ENCODE results near the gene ZSWIM5.
A peak's percentile ranks its signal among the peaks of the same experiment; 100 is the strongest.

ZSWIM5 gene

DNA sequence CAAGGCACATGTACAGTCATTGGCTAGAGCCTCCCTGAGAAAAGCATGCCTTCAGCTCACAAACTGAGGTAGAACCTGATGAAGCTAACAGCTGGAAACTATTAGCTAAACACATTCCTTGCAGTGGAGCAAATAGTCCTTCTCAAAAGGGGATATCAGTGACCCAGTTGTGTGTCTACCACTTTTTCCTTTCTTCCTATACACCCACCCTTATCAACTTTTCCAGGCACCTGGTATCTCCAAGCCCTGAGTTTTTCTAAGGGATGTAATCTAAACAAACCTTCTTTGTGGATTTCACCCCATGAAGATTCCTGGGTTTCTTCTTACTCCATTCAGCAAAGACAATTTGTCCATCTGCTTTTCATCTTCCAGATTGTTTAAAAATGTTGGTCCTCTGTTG lies 10.5 kb upstream of the ZSWIM5 start:
- no peak overlapping the region for H3K27ac Mint-ChIP-seq

DNA sequence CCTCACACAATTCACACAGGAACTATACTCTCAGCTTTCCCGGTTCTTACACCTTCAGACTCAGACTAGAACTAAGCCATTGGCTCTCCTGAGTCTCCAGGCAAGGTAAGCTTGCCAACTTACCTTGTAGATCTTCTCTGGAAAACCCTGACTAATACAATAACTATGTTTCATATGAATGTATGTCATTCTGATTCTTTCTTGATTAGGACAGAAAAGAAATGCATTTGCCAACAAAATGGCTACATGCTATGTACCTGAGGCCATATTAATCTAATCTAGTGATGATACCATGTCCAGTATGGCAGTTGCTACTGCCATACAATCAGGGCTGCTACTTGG lies 9.8 kb upstream of the ZSWIM5 start:
- Mint-ChIP-seq H3K27me3 (ENCODE audit: low read depth) (peaks cover 5% of the 10 kb centered on the region), H3K9me3 (no peaks in the 10 kb centered on the region), H3K4me3 (no peak overlapping the region), H3K27ac (no peak overlapping the region), H3K4me1 (ENCODE audit: low read depth) (no peaks in the 10 kb centered on the region), H3K36me3 (ENCODE audit: low read depth) (no peaks in the 10 kb centered on the region)
- DNase-seq (ENCODE audit: low spot score): no peak

More for the DNA sequence above, 10.5 kb upstream of the ZSWIM5 start:
- H3K4me3 Mint-ChIP-seq: no peak overlapping the region
- no peaks in the 10 kb centered on the region for H3K36me3 Mint-ChIP-seq (ENCODE audit: low read depth)
- H3K4me1 Mint-ChIP-seq (ENCODE audit: low read depth): no peaks in the 10 kb centered on the region
- no peak for DNase-seq (ENCODE audit: low spot score)
- peaks cover 3% of the 10 kb centered on the region for H3K27me3 Mint-ChIP-seq (ENCODE audit: low read depth)
- no peaks in the 10 kb centered on the region for H3K9me3 Mint-ChIP-seq

DNA sequence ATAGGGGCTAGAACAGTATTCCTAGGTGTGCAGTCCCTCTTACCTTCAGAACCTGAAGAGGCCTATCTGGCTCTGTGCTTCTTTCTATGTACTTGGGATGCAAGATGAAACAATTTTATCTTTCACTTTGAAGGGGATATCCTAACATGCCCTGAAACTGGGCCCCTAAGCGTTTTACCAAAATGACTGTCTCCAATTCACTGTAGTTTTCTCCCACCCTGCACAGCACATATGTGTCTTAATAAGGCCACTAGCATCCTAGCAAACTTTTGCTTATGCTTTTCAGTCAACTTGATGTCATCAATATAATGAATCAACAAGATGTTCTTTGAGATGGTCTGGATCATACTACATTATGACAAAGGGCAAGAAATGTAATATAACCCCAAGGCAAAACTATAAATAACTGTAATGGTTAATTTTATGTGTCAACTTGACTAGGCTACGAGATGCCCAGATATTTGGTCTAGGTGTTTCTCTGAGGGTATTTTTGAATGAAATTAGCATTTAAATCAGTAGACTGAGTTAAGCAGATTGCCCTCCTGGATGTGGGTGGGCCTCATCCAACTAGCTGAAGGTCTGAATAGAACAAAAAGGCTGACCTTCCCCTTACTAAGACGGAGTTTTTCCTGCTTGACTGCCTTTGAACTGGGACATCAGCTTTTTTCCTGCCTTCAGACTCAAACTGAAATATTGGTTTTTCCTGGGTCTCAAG lies 9.2 kb upstream of the ZSWIM5 start:
- Mint-ChIP-seq H3K4me3 (no peak overlapping the region), H3K9me3 (no peaks in the 10 kb centered on the region), H3K4me1 (ENCODE audit: low read depth) (no peaks in the 10 kb centered on the region), H3K36me3 (ENCODE audit: low read depth) (no peaks in the 10 kb centered on the region), H3K27ac (no peak overlapping the region), H3K27me3 (ENCODE audit: low read depth) (peaks cover 5% of the 10 kb centered on the region)
- no peak for DNase-seq (ENCODE audit: low spot score)

DNA sequence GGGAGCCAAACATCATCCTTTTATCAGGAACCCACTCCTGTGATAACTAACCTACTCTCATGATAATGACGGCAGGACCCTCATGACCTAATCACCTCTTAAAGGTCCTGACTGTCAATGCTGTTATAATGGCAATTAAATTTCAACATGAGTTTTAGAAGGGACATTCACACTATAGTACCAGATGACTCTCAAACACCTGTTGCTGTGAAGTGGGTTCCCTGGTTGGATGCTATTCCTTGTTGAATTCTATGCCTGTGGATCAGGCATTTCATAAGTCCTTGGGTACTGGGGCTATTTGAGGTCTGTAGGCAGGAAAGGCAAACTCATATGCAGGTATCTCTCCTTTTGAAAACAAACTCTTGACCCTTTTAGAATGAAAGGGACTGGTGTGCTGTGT lies 7.5 kb upstream of the ZSWIM5 start:
- Mint-ChIP-seq H3K36me3 (ENCODE audit: low read depth) (no peaks in the 10 kb centered on the region), H3K4me1 (ENCODE audit: low read depth) (no peaks in the 10 kb centered on the region), H3K27me3 (ENCODE audit: low read depth) (peaks cover 14% of the 10 kb centered on the region), H3K4me3 (no peak overlapping the region), H3K27ac (no peak overlapping the region), H3K9me3 (no peaks in the 10 kb centered on the region)
- DNase-seq (ENCODE audit: low spot score): no peak

DNA sequence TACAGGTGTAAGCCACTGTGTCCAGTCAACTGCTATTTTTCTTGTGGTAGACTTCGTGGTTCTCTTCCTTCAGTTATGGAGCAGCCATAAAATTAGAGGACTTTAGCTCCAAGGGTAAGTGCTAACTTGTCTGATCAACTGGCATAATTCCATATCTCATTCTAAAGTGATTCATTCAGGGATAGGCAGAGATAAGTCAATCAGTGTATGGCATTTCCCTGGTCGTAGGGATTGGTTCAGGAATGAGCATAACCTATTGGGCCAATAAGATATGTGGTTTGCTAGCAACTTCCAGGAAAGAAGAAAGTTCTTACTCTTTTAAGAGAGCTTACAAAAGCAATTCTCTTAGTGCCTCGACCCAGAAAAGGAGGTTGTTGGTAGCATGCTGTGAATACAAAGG lies 4.7 kb upstream of the ZSWIM5 start:
- Mint-ChIP-seq H3K27me3 (ENCODE audit: low read depth) (peaks cover 33% of the 10 kb centered on the region), H3K36me3 (ENCODE audit: low read depth) (no peaks in the 10 kb centered on the region), H3K4me1 (ENCODE audit: low read depth) (peaks cover 8% of the 10 kb centered on the region), H3K27ac (no peak overlapping the region), H3K9me3 (no peaks in the 10 kb centered on the region), H3K4me3 (no peak overlapping the region)
- DNase-seq (ENCODE audit: low spot score): no peak

DNA sequence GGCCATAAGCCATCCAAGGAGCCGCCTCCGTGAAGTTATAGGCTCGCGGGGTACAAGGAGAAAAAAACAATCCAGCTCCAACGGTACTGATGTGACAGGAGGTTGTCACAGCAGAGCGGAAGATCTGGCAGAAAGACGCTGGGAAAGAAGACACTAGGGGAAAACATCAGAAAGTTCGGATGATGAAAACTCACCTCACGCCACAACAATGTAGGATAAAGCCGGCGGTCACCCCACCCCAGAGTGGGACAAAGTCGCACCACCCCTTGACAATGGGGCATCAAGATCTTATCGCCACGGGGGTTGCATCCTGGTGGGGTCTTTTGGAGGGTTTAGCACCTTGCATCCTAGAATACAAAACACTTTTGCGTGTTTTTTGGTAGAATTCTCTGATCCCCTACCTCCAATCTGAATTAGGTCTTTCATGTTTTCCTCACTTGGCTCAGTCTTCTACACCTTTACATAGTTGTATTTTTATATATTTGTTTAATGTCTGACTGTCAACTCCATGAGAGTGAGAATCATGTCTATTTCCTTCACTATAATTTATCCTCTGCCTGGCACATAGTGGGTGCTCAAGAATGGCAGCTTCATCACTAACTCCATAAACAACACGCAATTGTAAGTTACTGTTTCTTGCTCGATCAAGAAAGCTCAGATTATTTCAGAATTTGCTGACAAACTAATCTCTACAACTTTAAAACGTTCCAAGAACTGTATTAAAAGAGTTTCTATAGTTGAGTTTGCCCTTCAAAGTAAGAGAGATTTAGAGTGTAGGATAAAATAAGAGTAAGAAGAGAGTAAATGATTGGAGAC lies 611 bp upstream of the ZSWIM5 start:
- H3K36me3 Mint-ChIP-seq (ENCODE audit: low read depth): no peaks in the 10 kb centered on the region
- peak overlapping the region; percentile 89 for H3K4me3 Mint-ChIP-seq
- peak overlapping the region; percentile 14 for H3K27ac Mint-ChIP-seq
- H3K4me1 Mint-ChIP-seq (ENCODE audit: low read depth): peaks cover 12% of the 10 kb centered on the region
- H3K27me3 Mint-ChIP-seq (ENCODE audit: low read depth): peaks cover 59% of the 10 kb centered on the region
- no peaks in the 10 kb centered on the region for H3K9me3 Mint-ChIP-seq
- no peak for DNase-seq (ENCODE audit: low spot score)

DNA sequence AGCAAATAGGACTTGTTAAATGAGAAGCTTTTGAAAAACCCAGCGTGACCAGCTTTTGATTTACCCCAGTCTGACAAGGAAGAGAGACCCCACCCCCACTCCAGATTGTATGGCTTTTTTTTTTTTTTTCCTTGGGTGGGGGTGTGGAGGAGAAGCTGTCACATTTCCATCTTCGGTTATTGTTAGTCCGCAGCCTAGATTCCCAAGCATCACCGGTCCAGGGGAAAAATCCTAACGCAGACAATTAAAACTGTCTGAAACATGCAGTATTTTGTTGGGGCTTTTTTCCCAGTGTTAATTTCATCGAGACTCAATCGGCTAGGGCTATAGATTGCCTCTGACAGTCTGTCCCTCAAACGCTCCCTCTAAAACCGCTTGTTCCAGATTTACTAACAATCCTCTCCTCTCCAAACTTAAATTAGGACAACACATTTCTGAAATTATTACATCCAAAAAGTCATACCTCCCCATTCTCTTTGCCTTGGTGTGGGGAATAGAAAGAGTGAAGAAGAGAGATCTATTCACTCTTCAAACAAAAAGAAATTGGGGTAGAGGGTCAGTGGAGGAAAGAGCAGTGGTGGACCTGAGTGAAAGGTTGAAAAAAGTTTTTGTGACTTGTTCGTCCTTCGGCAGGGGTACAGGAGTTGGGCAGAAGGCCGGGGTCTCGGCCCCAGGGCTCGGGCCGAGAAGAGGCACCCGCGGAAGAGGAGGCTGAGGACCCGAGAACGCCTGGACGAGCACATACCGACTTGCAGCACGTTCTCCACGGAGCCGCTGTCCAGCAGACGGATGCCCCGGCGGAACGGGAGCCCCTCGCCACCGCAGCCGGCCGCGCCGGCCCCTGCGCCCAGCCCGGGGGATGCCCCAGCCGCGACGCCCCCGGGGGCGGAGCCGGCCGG lies 1.1 kb downstream of the ZSWIM5 start:
- H3K27me3 Mint-ChIP-seq (ENCODE audit: low read depth): peaks cover 66% of the 10 kb centered on the region
- peak overlapping the region; percentile 85 for H3K4me3 Mint-ChIP-seq
- no peaks in the 10 kb centered on the region for H3K36me3 Mint-ChIP-seq (ENCODE audit: low read depth)
- peaks cover 12% of the 10 kb centered on the region for H3K4me1 Mint-ChIP-seq (ENCODE audit: low read depth)
- H3K27ac Mint-ChIP-seq: peak overlapping the region; percentile 43
- DNase-seq (ENCODE audit: low spot score): peak; percentile 15
- H3K9me3 Mint-ChIP-seq: no peaks in the 10 kb centered on the region

DNA sequence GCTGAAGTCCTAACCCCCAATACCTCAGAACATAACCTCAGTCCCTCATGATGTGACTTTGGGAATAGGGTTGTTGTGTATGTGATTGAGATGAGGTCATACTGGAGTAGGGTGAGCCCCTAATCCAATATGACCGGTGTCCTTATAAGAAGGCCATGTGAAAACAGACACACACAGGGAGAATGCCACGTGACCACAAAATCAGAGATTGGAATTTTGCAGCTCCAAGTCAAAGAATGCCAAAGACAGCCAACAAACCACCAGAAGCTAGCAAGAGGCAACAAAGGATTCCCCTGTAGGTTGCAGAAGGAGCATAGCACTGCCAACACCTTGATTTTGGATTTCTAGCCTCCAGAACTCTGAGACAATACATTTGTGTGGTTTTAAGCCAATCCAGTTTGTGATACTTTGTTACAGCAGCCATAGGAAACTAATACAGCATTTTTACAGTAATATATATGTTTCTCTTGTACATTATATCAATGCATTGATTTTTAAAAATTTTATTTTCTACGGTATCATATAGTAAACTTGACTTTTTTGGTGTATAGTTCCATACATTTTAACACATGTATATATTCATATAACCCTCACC lies 5.4 kb downstream of the ZSWIM5 start:
- no peaks in the 10 kb centered on the region for H3K9me3 Mint-ChIP-seq
- H3K4me3 Mint-ChIP-seq: no peak overlapping the region
- H3K27ac Mint-ChIP-seq: no peak overlapping the region
- H3K36me3 Mint-ChIP-seq (ENCODE audit: low read depth): no peaks in the 10 kb centered on the region
- peaks cover 4% of the 10 kb centered on the region for H3K4me1 Mint-ChIP-seq (ENCODE audit: low read depth)
- no peak for DNase-seq (ENCODE audit: low spot score)
- H3K27me3 Mint-ChIP-seq (ENCODE audit: low read depth): peaks cover 48% of the 10 kb centered on the region

DNA sequence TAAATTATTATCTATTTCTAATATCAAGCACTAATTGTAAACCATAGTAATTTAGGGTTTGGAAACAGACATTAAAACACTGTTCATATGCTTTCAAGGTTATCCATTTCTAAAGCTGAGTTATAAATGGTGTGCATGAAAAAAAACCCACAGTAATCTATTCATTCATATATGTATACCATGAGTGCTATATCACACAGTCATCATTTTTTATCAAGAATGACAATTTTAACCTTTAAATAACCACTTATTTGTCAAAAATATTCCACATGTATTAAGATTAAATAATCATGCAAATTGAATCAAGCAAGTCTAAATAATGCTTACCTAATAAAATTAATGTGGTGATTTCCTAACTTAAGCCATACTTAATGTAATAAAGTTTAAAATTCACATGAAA lies 6.0 kb downstream of the ZSWIM5 start:
- DNase-seq (ENCODE audit: low spot score): no peak
- H3K4me3 Mint-ChIP-seq: no peak overlapping the region
- peaks cover 47% of the 10 kb centered on the region for H3K27me3 Mint-ChIP-seq (ENCODE audit: low read depth)

DNA sequence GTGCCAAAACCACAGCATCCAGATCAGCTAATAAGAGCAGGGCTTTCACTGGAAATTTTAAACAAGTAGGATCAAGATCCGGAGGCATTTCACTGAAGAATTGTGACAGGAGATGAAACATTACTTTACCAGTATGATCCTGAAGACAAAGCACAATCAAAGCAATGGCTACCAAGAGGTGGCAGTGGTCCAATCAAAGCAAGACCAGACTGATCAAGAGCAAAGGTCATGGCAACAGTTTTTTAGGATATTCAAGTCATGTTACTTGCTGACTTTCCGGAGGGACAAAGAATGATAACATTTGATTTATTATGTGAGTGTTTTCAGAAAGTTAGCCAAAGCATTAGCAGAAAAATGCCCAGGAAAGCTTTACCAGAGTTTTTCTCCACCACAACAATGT lies 8.2 kb downstream of the ZSWIM5 start:
- H3K4me1 Mint-ChIP-seq (ENCODE audit: low read depth): no peaks in the 10 kb centered on the region
- H3K4me3 Mint-ChIP-seq: no peak overlapping the region
- H3K27me3 Mint-ChIP-seq (ENCODE audit: low read depth): peaks cover 24% of the 10 kb centered on the region
- H3K9me3 Mint-ChIP-seq: no peaks in the 10 kb centered on the region
- no peaks in the 10 kb centered on the region for H3K36me3 Mint-ChIP-seq (ENCODE audit: low read depth)
- no peak for DNase-seq (ENCODE audit: low spot score)
- H3K27ac Mint-ChIP-seq: no peak overlapping the region

More for the DNA sequence above, 6.0 kb downstream of the ZSWIM5 start:
- Mint-ChIP-seq H3K9me3 (no peaks in the 10 kb centered on the region), H3K4me1 (ENCODE audit: low read depth) (peaks cover 3% of the 10 kb centered on the region), H3K27ac (no peak overlapping the region), H3K36me3 (ENCODE audit: low read depth) (no peaks in the 10 kb centered on the region)

DNA sequence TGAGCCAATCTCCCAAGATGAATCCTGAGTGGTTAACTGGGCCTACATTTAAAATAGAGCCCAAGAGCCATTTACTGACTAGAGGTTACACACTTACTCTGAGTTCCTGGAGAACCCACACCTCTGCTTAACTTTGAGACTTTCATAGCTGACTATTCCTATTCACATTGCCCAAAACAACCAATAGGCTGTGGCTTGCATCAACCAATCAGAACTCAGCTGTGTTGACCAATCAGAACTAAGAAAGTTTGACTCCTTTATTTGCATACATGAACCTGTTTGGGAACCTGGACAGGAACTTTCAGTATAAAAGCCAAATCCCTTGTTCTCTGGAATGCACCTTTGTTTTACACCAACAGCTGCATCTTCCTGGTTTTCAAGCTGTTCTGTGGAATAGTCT lies 9.5 kb downstream of the ZSWIM5 start:
- H3K27me3 Mint-ChIP-seq (ENCODE audit: low read depth): peaks cover 18% of the 10 kb centered on the region
- no peaks in the 10 kb centered on the region for H3K36me3 Mint-ChIP-seq (ENCODE audit: low read depth)
- DNase-seq (ENCODE audit: low spot score): no peak
- H3K27ac Mint-ChIP-seq: no peak overlapping the region
- no peak overlapping the region for H3K4me3 Mint-ChIP-seq
- H3K4me1 Mint-ChIP-seq (ENCODE audit: low read depth): no peaks in the 10 kb centered on the region
- H3K9me3 Mint-ChIP-seq: no peaks in the 10 kb centered on the region

DNA sequence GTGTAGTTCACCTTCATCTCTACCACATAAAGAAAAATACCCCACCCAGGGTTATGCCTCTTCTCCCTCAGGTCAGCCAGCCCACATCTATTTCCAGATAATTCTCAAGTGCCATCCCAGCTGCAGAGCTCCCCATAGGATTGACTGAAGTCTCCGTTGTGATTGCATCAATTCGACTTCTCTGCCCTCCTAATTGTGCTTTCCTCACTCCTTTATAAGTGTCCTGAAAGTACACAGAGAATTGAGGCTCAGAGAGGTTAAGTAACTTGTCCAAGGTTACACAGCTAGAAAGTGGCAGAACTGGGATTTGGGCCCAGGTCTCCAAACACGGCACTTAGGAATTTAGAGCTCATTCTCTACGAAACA lies 15.0 kb downstream of the ZSWIM5 start:
- no peak overlapping the region for H3K4me3 Mint-ChIP-seq
- H3K27me3 Mint-ChIP-seq (ENCODE audit: low read depth): no peaks in the 10 kb centered on the region
- no peak overlapping the region for H3K27ac Mint-ChIP-seq
- H3K4me1 Mint-ChIP-seq (ENCODE audit: low read depth): no peaks in the 10 kb centered on the region
- H3K36me3 Mint-ChIP-seq (ENCODE audit: low read depth): no peaks in the 10 kb centered on the region
- H3K9me3 Mint-ChIP-seq: no peaks in the 10 kb centered on the region
- no peak for DNase-seq (ENCODE audit: low spot score)

DNA sequence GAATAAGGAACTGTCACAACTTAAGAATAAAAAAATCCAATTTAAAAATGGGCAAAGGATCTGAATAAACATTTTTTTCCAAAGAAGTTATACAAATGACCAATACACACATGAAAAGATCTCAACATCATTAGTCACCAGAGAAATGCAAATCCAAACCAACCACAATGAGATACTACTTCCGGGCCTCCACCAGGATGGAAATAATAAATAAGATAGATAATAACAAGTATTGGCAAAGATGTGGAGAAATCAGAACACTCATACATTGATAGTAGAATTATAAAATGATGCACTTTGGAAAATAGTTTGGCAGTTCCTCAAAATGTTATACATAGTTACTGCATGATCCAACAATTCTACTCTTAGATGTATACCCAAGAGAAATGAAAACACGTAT lies 18.7 kb downstream of the ZSWIM5 start:
- no peaks in the 10 kb centered on the region for H3K36me3 Mint-ChIP-seq (ENCODE audit: low read depth)
- no peaks in the 10 kb centered on the region for H3K4me1 Mint-ChIP-seq (ENCODE audit: low read depth)
- no peak for DNase-seq (ENCODE audit: low spot score)
- no peaks in the 10 kb centered on the region for H3K9me3 Mint-ChIP-seq
- no peaks in the 10 kb centered on the region for H3K27me3 Mint-ChIP-seq (ENCODE audit: low read depth)
- H3K27ac Mint-ChIP-seq: no peak overlapping the region
- H3K4me3 Mint-ChIP-seq: no peak overlapping the region
